LHCN-M2 (cell line): ENCODE measurements around the gene ZNF606. TPM values are rescaled to one million over a fixed set of nuclear protein-coding genes. Genes with fewer than 3 reads are reported as not detected.

Experiments
- DNase-seq: peaks from one replicate; pipeline ENCODE4 v3.0.0-alpha.2; 2012; ENCODE audit warnings: low read depth
- polyA plus RNA-seq: library from polyadenylated mRNA; unstranded; fragments of >200 nt; gene quantifications from one replicate; pipeline ENCODE4 v1.2.1, GENCODE V29; 2012; ENCODE audit warnings: missing spikeins
- total RNA-seq: library from RNA; depleted of rRNA; stranded (reverse); fragments of >200 nt; gene quantifications from 2 replicates; pipeline ENCODE4 v1.2.3, GENCODE V29; 2014; rRNA removed

Gene ZNF606
- 13.9 and 15.6 TPM in 2 replicates for total RNA-seq
- 2.4 TPM for polyA plus RNA-seq

- peak; percentile 79 for DNase-seq
Measured at GRCh38 chr19:58002384-58003173, at the start of gene ZNF606. Gene ZNF606, minus strand, starts transcription at chr19:58002820. Its CDS starts 1,501 bp downstream, at chr19:58001319.

- no peak for DNase-seq
Measured at GRCh38 chr19:58052256-58052655, 49.6 kb upstream of the ZNF606 start.

- no peak for DNase-seq
Measured at GRCh38 chr19:58047672-58048071, 45.1 kb upstream of the ZNF606 start.

- no peak for DNase-seq
Measured at GRCh38 chr19:58046856-58047255, 44.2 kb upstream of the ZNF606 start.

- no peak for DNase-seq
Measured at GRCh38 chr19:58045411-58046050, 42.9 kb upstream of the ZNF606 start.

GRCh38 chr19:58044886-58045285, 42.3 kb upstream of the ZNF606 start:
- DNase-seq, result no peak

GRCh38 chr19:58044391-58044790, 41.8 kb upstream of the ZNF606 start:
- DNase-seq, result no peak

GRCh38 chr19:58042495-58043340, 40.1 kb upstream of the ZNF606 start:
- DNase-seq, result no peak

- DNase-seq, result no peak
Measured at GRCh38 chr19:58040751-58041525, 38.3 kb upstream of the ZNF606 start.

GRCh38 chr19:58038688-58039204, 36.1 kb upstream of the ZNF606 start:
- DNase-seq, result no peak

- no peak for DNase-seq
Measured at GRCh38 chr19:58037927-58038687, 35.5 kb upstream of the ZNF606 start.

GRCh38 chr19:58035863-58036262, 33.2 kb upstream of the ZNF606 start:
- DNase-seq, result no peak

- no peak for DNase-seq
Measured at GRCh38 chr19:58034477-58034793, 31.8 kb upstream of the ZNF606 start.

GRCh38 chr19:58033741-58034476, 31.3 kb upstream of the ZNF606 start, which contains the start of gene ZSCAN1:
Gene ZSCAN1, plus strand, starts transcription at chr19:58034025. Its CDS starts 3,812 bp downstream, at chr19:58037837.
- no peak for DNase-seq

GRCh38 chr19:58024661-58025060, 22.0 kb upstream of the ZNF606 start:
- DNase-seq, result no peak

- DNase-seq, result no peak
Measured at GRCh38 chr19:58022283-58022660, 19.7 kb upstream of the ZNF606 start.

- DNase-seq, result peak; percentile 19
Measured at GRCh38 chr19:58021541-58022282, 19.1 kb upstream of the ZNF606 start.

GRCh38 chr19:58020129-58020528, 17.5 kb upstream of the ZNF606 start:
- no peak for DNase-seq

- no peak for DNase-seq
Measured at GRCh38 chr19:58014141-58014540, 11.5 kb upstream of the ZNF606 start.
